ENCODE data around the gene RNF144B. TPM values are rescaled to one million over a fixed set of nuclear protein-coding genes. Genes with fewer than 3 reads are reported as not detected.

RNF144B gene
- total RNA-seq, 4 donors from 2014 or later: 8.4 to 47.0 (median 31.9) TPM

DNA sequence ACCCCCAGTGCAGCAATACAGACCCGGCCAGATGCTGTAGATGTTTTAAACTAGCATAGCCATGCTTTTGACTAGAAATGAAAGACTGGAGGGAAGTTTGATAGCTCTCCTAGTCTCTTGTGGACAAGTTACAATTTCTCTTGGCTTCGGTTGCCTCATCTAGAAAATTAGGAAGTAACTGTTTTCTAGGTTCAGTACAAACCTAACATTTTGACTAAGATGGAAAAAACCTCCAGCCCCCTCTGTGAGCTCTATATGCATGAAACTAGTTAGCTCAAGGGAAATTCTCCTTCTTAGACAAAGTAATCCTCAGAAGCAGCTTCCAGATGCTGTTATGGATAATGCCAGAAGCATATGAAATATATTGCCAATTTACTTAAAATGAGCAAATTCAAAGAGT, 86.6 kb downstream of the RNF144B start:
- H3K36me3 ChIP-seq: no peaks in the 10 kb centered on the region
- no peaks in the 10 kb centered on the region for H3K9me3 ChIP-seq
- TF ChIP-seq, protein P1, sequence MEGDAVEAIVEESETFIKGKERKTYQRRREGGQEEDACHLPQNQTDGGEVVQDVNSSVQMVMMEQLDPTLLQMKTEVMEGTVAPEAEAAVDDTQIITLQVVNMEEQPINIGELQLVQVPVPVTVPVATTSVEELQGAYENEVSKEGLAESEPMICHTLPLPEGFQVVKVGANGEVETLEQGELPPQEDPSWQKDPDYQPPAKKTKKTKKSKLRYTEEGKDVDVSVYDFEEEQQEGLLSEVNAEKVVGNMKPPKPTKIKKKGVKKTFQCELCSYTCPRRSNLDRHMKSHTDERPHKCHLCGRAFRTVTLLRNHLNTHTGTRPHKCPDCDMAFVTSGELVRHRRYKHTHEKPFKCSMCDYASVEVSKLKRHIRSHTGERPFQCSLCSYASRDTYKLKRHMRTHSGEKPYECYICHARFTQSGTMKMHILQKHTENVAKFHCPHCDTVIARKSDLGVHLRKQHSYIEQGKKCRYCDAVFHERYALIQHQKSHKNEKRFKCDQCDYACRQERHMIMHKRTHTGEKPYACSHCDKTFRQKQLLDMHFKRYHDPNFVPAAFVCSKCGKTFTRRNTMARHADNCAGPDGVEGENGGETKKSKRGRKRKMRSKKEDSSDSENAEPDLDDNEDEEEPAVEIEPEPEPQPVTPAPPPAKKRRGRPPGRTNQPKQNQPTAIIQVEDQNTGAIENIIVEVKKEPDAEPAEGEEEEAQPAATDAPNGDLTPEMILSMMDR (IDR thresholded peaks at IDR 0.05 in 4 of 5, conservative IDR thresholded peaks at IDR 0.05 in 1 of 5): no peak
- TF ChIP-seq POLR2A (IDR thresholded peaks at IDR 0.05): no peak
- ATAC-seq (no peak), DNase-seq (no peak)
- H3K4me3 ChIP-seq: no peak overlapping the region
- H3K27me3 ChIP-seq: no peaks in the 10 kb centered on the region
- intact Hi-C loops (cut with DNase I; ENCODE audit: low total_unique reads): no loop called here
- H3K27ac ChIP-seq: no peak overlapping the region
- H3K4me1 ChIP-seq: peaks cover 6 to 18% of the 10 kb centered on the region in 2 donors
- in situ Hi-C loops (cut with MboI; ENCODE audit: low sequenced_read_pairs in 4 of 4): loop anchor here in 1 of 4 donors (25.0 kb wide), 1 partner anchor 136 kb away; no protein-coding TSS in a partner anchor

DNA sequence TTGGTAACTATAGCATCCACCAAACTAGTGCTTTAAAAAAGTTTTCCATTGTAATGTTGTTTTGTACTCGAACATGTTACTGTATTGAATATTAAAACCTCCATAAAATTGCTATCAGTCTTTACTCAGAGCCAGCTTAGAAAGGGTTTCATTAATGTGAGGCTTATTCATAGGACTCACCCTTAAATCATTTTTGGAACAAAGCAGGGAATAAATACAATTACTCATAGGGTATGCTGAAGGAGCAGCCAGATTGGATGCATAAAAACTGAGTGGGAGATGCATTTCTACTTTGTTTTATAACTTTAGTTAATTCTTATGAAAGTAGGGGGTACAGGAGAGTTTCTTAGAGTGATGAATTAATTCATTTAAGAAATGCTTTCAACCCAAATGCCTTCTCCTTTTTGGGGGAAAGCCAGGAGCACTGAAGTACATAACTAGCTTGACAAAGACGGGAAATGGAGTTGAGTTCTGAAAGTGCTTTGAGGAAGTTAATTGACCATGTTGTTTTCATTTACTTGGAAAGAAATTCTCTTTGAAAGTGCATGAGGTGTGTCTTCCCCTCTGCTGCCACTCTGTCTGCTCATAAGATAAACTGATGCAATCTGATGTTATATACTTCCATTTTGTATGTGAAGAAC, 90.3 kb downstream of the RNF144B start:
- TF ChIP-seq, protein P1 (IDR thresholded peaks at IDR 0.05 in 4 of 5, conservative IDR thresholded peaks at IDR 0.05 in 1 of 5): no peak
- no peak for TF ChIP-seq POLR2A (IDR thresholded peaks at IDR 0.05)
- no peak for DNase-seq
- Histone ChIP-seq H3K36me3 (no peaks in the 10 kb centered on the region), H3K27me3 (no peaks in the 10 kb centered on the region), H3K9me3 (no peaks in the 10 kb centered on the region), H3K27ac (peak overlapping the region in 2 of 4 donors; percentile 43 to 49), H3K4me1 (no peaks in the 10 kb centered on the region), H3K4me3 (no peak overlapping the region)
- ATAC-seq: peak; percentile 20 to 36
- intact Hi-C loops (cut with DNase I; ENCODE audit: low total_unique reads): no loop called here
- in situ Hi-C loops (cut with MboI; ENCODE audit: low sequenced_read_pairs in 4 of 4): no loop called here

DNA sequence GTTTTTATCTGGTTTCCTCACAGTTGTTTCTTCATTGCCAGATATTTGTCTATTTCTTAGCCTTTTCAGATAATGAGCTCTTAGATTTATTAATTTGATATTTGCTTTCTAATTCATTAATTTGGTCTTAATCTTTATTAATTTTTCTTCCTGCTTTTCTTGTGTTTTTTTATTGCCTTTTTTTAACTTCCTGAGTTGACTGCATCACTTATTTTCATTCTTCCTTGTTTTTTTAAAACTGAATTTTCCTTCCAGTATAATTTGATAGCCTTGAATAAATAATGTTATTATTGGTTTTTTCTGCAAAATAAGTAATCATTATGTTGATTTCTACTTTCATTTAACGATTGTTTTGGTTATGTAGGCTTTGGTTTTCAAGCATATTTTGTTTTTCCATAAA, 91.5 kb downstream of the RNF144B start:
- ATAC-seq (no peak), DNase-seq (no peak)
- in situ Hi-C loops (cut with MboI; ENCODE audit: low sequenced_read_pairs in 4 of 4): no loop called here
- Histone ChIP-seq H3K27me3 (no peaks in the 10 kb centered on the region), H3K36me3 (no peaks in the 10 kb centered on the region), H3K4me3 (no peak overlapping the region), H3K27ac (no peak overlapping the region), H3K9me3 (no peaks in the 10 kb centered on the region), H3K4me1 (no peaks in the 10 kb centered on the region)
- TF ChIP-seq, protein P1 (IDR thresholded peaks at IDR 0.05 in 4 of 5, conservative IDR thresholded peaks at IDR 0.05 in 1 of 5): no peak
- no peak for TF ChIP-seq POLR2A (IDR thresholded peaks at IDR 0.05)
- intact Hi-C loops (cut with DNase I; ENCODE audit: low total_unique reads): no loop called here

DNA sequence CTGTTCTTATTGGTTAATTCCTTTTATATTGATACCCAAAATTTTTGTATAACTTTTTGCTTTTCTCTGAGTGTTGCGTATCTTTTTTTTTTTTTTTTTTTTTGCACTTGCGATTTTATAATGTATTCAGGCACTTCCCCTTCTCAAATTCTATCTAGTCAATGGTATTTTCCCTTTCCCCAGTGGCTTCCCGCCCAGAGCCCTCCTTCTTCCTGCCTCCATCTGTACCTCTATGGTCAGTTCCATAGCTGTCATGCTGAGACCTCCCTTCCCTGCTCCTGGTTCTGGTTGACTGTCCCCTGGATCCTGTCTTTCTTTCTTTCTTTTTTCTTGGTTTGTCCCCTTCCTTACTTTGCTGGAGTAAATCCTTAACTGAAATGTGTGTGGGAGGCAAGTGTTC, 94.7 kb downstream of the RNF144B start:
- DNase-seq (no peak), ATAC-seq (no peak)
- Histone ChIP-seq H3K4me1 (peaks cover 0 to 4% of the 10 kb centered on the region in 2 donors), H3K36me3 (no peaks in the 10 kb centered on the region), H3K4me3 (no peak overlapping the region), H3K27me3 (no peaks in the 10 kb centered on the region), H3K9me3 (no peaks in the 10 kb centered on the region), H3K27ac (no peak overlapping the region)
- no peak for TF ChIP-seq POLR2A (IDR thresholded peaks at IDR 0.05)
- TF ChIP-seq, protein P1 (IDR thresholded peaks at IDR 0.05 in 4 of 5, conservative IDR thresholded peaks at IDR 0.05 in 1 of 5): no peak
- in situ Hi-C loops (cut with MboI; ENCODE audit: low sequenced_read_pairs in 4 of 4): no loop called here
- intact Hi-C loops (cut with DNase I; ENCODE audit: low total_unique reads): no loop called here
